Hepatocyte (in vitro differentiated cells): Measurements from ENCODE around the gene MORN5. TPM values are rescaled to one million over a fixed set of nuclear protein-coding genes. Genes with fewer than 3 reads are reported as not detected.

ENCODE experiments used
- DNase-seq: peaks from one replicate; pipeline ENCODE4 v3.0.0-alpha.2; 2016; ENCODE audit warnings: low spot score
- H2AFZ ChIP-seq: fragments of 200-600 bp; sonication (generic); 2 replicates; pipeline ENCODE4 v1.6.0; 2016; ENCODE audit warnings: antibody characterized with exemption, mild to moderate bottlenecking
- H3K27ac ChIP-seq: fragments of 200-600 bp; sonication (generic); 2 replicates; pipeline ENCODE4 v1.5.1; 2016; ENCODE audit warnings: mild to moderate bottlenecking
- H3K27me3 ChIP-seq: fragments of 200-600 bp; sonication (generic); 2 replicates; pipeline ENCODE4 v1.6.1; 2016
- H3K36me3 ChIP-seq: fragments of 200-600 bp; sonication (generic); replicated peaks from 2 replicates; pipeline ENCODE4 v1.5.1; 2016; ENCODE audit warnings: low read depth; ENCODE audit not compliant: insufficient read depth
- H3K4me1 ChIP-seq: fragments of 200-600 bp; sonication (generic); 2 replicates; pipeline ENCODE4 v1.5.1; 2016; ENCODE audit warnings: mild to moderate bottlenecking, moderate library complexity; ENCODE audit not compliant: insufficient read depth
- H3K4me2 ChIP-seq: fragments of 200-600 bp; sonication (generic); 2 replicates; pipeline ENCODE4 v1.6.0; 2016
- H3K4me3 ChIP-seq: fragments of 200-600 bp; sonication (generic); 2 replicates; pipeline ENCODE4 v1.5.1; 2016; ENCODE audit warnings: mild to moderate bottlenecking
- H3K79me2 ChIP-seq: fragments of 200-600 bp; sonication (generic); 2 replicates; pipeline ENCODE4 v1.6.0; 2017; ENCODE audit warnings: mild to moderate bottlenecking
- H3K9me2 ChIP-seq: fragments of 200-600 bp; sonication (generic); replicated peaks from 2 replicates; pipeline ENCODE4 v1.6.0; 2017; ENCODE audit warnings: mild to moderate bottlenecking; ENCODE audit not compliant: insufficient read depth
- H3K9me3 ChIP-seq: fragments of 200-600 bp; sonication (generic); 2 replicates; pipeline ENCODE4 v1.5.1; 2016; ENCODE audit warnings: low read depth, mild to moderate bottlenecking
- H4K20me1 ChIP-seq: fragments of 200-600 bp; sonication (generic); 2 replicates; pipeline ENCODE4 v1.6.0; 2016; ENCODE audit warnings: mild to moderate bottlenecking; ENCODE audit not compliant: insufficient read depth, poor library complexity, severe bottlenecking
- CTCF ChIP-seq: fragments of 200-600 bp; sonication (generic); IDR thresholded peaks from 2 replicates; pipeline ENCODE4 v1.5.1; 2016; ENCODE audit warnings: antibody characterized with exemption, mild to moderate bottlenecking; ENCODE audit not compliant: poor library complexity
- EZH2 ChIP-seq: fragments of 200-600 bp; sonication (generic); IDR thresholded peaks from 2 replicates; pipeline ENCODE4 v1.6.1; 2016; ENCODE audit warnings: antibody characterized with exemption, mild to moderate bottlenecking, borderline replicate concordance
- EZH2phosphoT487 ChIP-seq: fragments of 200-600 bp; sonication (generic); IDR thresholded peaks from one replicate; pipeline ENCODE4 v1.6.1; 2018; ENCODE audit warnings: antibody characterized with exemption, mild to moderate bottlenecking, low read depth, moderate library complexity; ENCODE audit not compliant: unreplicated experiment, severe bottlenecking
- WGBS: methylation state at CpG from one replicate; pipeline ENCODE4 v1.1.6; 2016; ENCODE audit warnings: low lambda C conversion rate; ENCODE audit errors: missing lambda C conversion rate; 5-methylcytosine and 5-hydroxymethylcytosine counted together
- polyA plus RNA-seq: library from polyadenylated mRNA; unstranded; fragments of >200 nt; fragmentation: Nextera tagmentation; extraction: Ambion mirVana; gene quantifications from 2 replicates; pipeline ENCODE4 v1.2.1, GENCODE V29; 2016
- total RNA-seq: library from RNA; depleted of rRNA; stranded (reverse); fragments of >200 nt; gene quantifications from 2 replicates; pipeline ENCODE4 v1.2.3, GENCODE V29; 2014

The MORN5 gene
- total and polyA plus RNA-seq, 2 experiments from 2014 or later = 0.95 TPM; not detected in 1

GRCh38 chr9:122226142-122226757, 66.5 kb downstream of the MORN5 start:
- H2AFZ ChIP-seq = no peak overlapping the region
- TF ChIP-seq CTCF (no peak), EZH2phosphoT487 (peak; percentile 31), EZH2 (peak; percentile 89)
- H3K9me2 ChIP-seq = no peaks in the 10 kb centered on the region
- H4K20me1 ChIP-seq = no peaks in the 10 kb centered on the region
- peak overlapping the region; percentile 49 for H3K4me2 ChIP-seq
- H3K79me2 ChIP-seq = no peaks in the 10 kb centered on the region
- H3K4me1 ChIP-seq = peaks cover 15% of the 10 kb centered on the region
- no peaks in the 10 kb centered on the region for H3K9me3 ChIP-seq
- no peak overlapping the region for H3K4me3 ChIP-seq
- peaks cover 97% of the 10 kb centered on the region for H3K27me3 ChIP-seq
- WGBS = 23% methylated on average over 51 of the region's 51 CpGs
- H3K27ac ChIP-seq = no peak overlapping the region
- DNase-seq = no peak
- H3K36me3 ChIP-seq = no peaks in the 10 kb centered on the region

- WGBS = 3% methylated on average over 50 of the region's 59 CpGs
- peaks cover 97% of the 10 kb centered on the region for H3K27me3 ChIP-seq
- no peak for DNase-seq
- H3K9me3 ChIP-seq = no peaks in the 10 kb centered on the region
- H2AFZ ChIP-seq = peak overlapping the region; percentile 43
- H3K9me2 ChIP-seq = no peaks in the 10 kb centered on the region
- no peaks in the 10 kb centered on the region for H4K20me1 ChIP-seq
- no peaks in the 10 kb centered on the region for H3K36me3 ChIP-seq
- TF ChIP-seq EZH2phosphoT487 (no peak), CTCF (no peak), EZH2 (peak; percentile 46)
- peak overlapping the region; percentile 95 for H3K4me2 ChIP-seq
- peaks cover 15% of the 10 kb centered on the region for H3K4me1 ChIP-seq
- no peaks in the 10 kb centered on the region for H3K79me2 ChIP-seq
- H3K4me3 ChIP-seq = no peak overlapping the region
- no peak overlapping the region for H3K27ac ChIP-seq
Measured at GRCh38 chr9:122226758-122227574, 67.3 kb downstream of the MORN5 start.

GRCh38 chr9:122227575-122227900, 67.8 kb downstream of the MORN5 start:
- Histone ChIP-seq H3K27me3 (peaks cover 95% of the 10 kb centered on the region), H3K9me2 (no peaks in the 10 kb centered on the region), H3K4me2 (peak overlapping the region; percentile 95), H3K79me2 (no peaks in the 10 kb centered on the region), H3K4me3 (no peak overlapping the region), H3K9me3 (no peaks in the 10 kb centered on the region), H2AFZ (peak overlapping the region; percentile 43), H4K20me1 (no peaks in the 10 kb centered on the region), H3K27ac (no peak overlapping the region), H3K36me3 (no peaks in the 10 kb centered on the region), H3K4me1 (peaks cover 15% of the 10 kb centered on the region)
- peak; percentile 95 for TF ChIP-seq EZH2phosphoT487
- TF ChIP-seq EZH2 = no peak
- no peak for TF ChIP-seq CTCF
- WGBS = 4% methylated on average over 7 of the region's 10 CpGs
- DNase-seq = no peak
